GM18517 (cell line): Measurements from ENCODE around the gene CFAP119.
"Not testable (repeated sequence)": the region's sequence is repeated elsewhere in the genome, so short reads cannot be mapped to it uniquely, and the experiment has no call there.

Experiments
- ATAC-seq: cut with Tn5 transposase; IDR thresholded peaks from one replicate; pipeline ENCODE4 v1.9.1; 2021; ENCODE audit warnings: mild to moderate bottlenecking, moderate library complexity; ENCODE audit not compliant: unreplicated experiment

CFAP119 gene

DNA sequence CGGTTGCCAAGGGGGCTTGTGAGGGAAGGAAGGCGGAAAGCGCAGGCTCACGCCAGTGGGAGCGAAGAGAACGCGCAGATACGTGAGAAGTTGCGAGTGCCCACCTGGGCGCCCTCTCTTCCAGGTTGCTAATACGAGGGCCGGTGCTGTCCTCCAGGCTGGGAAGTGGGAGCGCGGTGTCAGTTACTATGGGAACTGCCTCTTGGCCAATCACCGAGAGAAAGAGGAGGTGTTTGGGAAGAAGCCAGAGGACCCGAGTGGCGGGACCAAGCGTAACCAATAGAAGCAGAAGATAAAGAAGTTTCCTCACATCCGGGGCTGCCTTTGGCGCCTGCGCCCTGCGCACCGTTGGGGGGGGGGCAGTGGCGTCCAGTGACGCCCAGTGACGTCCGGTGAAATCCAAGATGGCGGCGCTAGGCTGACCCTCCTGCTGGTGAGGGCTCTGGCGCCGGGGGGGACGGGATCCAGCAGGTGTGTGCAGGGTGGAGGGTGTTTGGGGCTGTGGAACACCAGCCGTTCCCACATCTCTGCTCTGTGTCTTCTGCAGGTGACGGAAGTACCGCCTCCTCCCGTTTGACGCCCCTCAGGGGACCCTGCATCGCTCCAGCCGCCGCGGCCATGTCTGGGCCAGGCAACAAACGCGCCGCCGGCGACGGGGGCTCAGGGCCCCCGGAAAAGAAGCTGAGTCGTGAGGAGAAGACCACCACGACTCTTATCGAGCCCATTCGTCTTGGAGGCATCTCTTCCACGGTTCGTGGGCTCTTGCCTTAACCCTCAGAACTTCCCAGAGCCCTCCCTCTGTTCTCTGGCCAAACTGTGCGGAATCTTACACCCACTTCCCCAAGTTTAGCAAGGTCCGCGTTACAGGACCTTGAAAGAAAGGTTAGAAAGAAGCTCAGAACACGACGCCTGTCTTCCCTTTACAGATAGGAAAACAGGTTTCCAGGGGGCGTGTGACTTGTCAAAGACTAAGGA, at the start of gene CFAP119, which contains the start of gene RNF40:
TSS of gene CFAP119 (minus strand) at position 135 of the 975 bp plus-strand sequence. CDS start 314 bp downstream, outside the sequence.
TSS of gene RNF40 (plus strand) at position 395 of the 975 bp plus-strand sequence. CDS start at position 619, 224 bp downstream.
- ATAC-seq, result peak; percentile 92

- ATAC-seq, result not testable (repeated sequence)
These were observed 47.8 kb upstream of the CFAP119 start for GRCh38 chr16:30809675-30810074.

DNA sequence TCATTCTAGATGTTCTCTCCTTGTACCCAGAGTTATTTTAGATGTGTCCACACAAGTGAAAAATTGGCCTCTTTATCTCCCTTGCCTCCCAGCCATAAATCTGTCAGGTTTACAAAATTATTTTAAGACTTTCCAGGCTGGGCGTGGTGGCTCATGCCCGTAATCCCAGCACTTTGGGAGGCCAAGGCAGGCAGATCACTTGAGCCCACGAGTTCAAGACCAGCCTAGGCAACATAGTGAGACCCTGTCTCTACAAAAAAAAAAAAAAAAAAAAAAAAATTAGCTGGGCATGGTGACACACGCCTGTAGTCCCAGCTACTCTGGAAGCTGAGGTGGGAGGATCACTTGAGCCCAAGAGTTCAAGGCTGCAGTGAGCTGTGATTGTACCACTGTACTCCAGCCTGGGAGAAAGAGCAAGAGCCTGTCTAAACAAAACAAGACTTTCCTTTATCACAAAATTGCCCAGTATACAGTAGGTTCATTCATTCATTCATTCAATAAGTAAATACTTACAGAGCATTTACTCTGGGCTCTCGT, 47.1 kb upstream of the CFAP119 start:
- ATAC-seq, result not testable (repeated sequence)

- ATAC-seq, result no peak
These were observed 46.3 kb upstream of the CFAP119 start for GRCh38 chr16:30808146-30808545.

DNA sequence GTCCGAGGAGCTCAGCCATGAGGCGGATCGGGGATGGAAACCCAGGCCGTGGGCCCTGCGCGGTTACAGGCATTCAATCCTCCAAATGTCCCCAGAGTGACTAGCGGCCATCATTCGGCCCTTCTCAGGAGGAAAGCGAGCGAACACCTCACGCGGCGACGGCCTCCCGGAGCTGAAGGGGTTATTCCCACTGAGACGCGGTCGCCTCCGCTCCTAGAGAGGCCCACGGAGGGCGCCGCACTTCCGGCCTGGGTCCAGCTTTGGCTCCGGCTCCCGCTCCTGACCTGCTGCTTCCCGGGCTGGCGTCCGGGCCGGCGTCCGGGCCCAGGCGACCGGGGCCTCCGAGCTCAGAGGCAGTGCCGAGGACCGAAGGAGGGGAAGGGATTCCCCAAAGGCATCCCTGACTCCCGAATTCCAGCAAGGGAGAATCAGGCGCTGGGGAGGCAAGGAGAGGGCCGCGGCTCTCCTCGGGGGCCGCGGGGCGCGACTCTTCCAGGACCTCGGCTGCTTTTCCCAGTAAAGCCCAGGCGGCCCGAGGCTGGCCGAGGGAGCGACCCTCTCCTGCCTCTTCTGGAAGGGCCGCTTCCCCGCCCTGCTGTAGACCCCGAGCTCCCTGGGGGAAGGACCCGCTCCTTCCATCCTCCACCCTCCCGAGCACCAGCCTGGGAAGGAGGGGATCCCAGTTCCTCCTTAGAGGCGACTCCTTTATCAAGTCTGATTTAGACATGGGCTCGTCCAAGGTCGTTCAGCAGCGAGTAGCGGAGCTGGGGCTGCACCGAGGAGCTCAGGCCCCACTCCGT, 43.7 kb upstream of the CFAP119 start:
- no peak for ATAC-seq

DNA sequence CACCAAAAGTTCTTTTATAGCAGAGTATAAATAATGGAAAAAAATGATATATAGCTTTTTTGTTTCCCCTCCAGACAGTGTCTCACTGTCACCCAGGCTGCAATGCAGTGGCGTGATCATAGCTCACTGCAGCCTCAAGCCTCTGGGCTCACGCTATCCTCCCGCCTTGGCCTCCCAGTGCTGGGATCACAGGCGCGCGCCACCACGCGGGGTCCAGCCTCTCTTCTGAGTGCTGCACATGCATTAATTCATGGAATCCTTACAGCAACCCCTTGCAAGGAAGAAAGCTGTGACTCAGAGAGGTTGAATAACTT, 43.2 kb upstream of the CFAP119 start:
- ATAC-seq, result no peak

DNA sequence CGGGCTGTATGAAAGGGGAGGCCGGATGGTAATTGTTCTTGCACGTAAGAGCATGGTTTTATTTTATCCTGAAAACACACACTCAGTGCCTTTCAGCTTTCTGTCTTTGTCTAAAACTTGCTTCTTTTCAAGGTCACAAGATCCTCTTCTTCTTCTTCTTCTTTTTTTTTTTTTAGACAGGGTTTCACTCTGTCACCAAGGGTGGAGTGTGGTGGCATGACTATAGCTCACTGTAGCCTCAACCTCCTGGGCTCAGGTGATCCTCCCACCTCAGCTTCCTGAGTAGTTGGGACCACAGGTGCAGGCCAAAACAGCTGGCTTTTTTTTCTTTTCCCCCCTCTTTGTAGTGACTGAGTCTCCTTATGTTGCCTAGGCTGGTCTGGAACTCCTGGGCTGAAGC, 41.1 kb upstream of the CFAP119 start:
- ATAC-seq, result no peak

DNA sequence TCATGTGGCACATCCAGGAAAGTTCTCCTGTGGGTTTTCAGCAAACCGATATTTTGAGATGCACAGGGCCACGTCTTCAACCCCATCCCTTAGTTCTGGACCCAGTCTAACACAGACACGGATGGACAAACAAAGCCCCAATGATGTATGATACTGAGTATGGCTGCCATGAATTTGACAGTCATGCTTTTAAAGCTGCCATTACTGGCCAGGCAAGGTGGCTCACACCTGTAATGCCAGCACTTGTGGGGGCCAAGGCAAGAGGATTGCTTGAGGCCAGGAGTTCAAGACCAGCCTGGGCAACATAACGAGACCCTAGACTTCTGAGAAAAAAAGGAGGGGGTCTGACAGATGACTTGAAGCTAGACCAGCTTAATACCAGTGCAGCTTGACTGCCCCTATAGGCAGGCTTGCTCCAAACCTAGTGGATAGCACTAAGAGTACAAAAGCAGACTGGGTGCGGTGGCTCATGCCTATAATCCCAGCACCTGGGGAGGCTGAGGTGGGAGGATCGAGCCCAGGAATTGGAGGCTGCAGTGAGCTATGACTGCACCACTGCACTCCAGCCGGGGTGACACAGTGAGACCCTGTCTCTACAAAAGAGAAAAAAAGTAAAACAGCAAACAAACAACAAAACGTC, 35.9 kb upstream of the CFAP119 start:
- ATAC-seq, result no peak

GRCh38 chr16:30794634-30795033, 32.8 kb upstream of the CFAP119 start:
- ATAC-seq, result no peak

DNA sequence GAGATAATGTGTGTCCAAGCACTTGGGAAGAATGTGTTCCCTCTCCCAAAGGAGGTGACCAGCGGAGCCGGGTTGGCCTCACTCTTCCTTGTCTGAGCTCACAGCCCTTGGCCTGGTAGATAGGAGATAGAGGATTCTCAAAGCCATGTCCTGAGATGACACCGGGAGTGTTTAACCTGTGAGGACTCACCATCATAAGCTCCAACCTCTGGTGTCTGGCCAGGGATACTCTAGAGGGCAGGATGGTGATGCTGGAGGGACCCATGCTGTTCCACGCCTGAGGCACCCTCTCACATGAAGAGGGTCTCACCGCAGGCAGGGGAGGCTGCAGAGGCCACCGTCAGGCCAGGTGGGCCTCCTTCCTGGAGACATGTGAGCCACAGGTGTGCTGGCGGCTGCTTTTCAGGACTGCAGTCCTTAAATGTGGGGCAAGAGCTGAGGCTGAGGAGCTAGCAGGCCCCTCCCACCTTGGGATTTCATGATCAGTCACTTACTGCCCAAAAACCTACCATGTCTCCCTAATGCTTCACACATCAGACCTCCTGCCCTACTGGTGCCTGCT, 31.7 kb upstream of the CFAP119 start:
- ATAC-seq, result no peak

DNA sequence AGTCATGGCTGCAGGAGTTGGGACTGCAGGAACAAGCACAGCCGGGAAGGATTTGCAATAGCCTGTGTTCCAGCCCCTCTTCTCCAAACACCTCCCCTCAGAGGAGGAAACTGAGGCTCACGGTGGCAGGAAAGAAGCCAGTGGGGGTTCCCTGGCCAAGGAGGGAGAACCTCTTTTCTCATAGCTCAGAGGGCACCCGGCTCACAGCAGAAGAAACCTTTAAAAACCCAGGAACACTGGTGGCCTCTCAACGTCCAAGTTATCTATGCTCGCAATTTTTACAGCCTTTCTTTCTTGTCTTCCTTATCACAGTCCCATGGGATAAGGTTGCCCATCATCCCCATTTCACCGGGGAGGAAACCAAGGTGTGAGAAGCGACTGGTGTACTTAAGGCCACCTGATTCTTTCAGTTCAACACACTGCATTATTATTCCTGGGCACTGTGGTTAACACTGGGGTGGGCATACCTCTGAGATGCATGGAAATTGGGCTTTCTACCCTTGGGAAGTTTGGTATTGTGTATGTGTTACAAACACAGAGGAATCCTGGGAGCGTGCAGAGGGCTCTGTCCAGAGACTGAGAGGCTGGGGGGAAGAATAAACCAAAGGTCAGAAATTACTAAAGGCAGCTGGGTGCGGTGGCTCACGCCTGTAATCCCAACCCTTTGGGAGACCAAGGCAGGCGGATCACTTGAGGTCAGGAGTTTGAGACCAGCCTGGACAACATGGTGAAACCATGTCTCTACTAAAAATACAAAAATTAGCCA, 25.9 kb upstream of the CFAP119 start:
- ATAC-seq, result no peak

DNA sequence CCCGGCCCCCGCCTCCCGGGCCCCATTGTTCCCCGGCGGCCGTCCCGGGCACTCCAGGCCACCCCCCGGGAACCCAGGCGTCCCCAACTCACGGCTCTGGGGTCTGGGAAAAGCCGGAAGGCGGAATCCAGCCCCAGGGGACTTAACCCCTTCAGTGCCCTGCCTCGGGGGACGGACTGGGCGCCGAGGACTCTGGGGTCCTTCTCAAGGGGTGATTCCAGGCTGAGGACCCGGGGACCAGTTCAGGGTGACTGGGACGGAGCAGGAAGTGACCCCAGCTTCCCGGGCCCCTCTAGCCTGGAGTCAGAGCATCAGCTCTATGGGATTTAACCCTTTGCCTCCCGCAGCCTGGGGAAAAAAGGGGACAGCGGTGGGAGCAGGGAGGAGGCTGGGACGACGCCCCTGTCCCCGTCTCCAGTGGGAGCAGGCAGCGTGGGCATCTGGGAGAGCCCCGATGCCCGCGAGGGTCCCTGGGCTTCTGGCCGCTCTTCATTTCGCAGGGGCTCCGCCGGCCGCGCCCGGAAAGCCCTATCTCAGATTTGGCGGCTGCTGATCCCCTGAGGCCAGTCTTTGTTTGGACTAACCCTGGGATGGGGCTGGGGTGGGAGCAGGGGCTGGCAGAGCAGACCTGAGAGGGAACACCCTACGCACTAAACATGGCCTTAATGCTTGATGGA, 25.2 kb upstream of the CFAP119 start, which contains the start of gene ZNF629:
TSS of gene ZNF629 (minus strand) at position 270 of the 677 bp plus-strand sequence. CDS start 2,723 bp downstream, outside the sequence.
- ATAC-seq, result no peak

DNA sequence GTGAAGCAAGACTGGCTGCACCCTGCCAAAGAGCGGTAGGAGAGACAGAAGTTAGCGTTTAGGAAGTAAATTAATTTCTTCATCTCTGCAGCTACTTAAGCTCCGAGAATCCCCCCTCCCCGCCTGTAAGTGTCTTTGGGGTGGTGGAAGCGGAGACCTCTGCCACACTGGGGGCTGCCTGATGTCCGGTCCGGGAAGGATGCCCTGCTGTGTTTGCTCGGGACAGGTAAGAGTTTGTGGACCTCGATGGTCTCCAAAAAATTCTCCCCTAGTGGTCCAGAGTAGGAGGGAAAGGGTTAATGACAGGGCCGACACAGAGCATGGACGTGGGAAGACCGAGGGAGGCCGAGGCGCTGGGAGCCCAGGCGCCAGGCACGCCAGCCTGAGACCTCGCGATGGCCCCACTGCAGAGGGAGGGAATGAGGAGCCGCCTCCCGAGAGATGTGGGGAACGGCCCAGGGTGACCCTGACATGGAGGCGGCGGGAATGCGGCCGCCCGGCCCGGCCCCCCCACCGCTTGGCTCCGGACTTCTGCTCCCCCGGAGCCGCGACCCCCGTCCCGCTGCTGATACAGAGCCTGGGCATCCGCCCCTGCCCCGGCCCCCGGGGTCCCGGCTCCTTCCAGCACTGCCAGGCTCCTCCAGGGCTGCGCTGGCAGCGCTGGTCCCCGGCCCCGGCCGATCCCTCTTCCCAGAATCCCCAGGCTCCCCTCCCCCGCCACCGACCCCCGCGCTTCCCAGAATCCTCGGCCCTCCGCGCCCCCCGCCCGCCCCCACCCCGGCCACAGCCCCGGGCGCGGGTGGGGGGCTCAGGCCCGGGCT, 24.5 kb upstream of the CFAP119 start:
- no peak for ATAC-seq

- ATAC-seq, result no peak
These were observed 23.6 kb upstream of the CFAP119 start for GRCh38 chr16:30785126-30786106.

DNA sequence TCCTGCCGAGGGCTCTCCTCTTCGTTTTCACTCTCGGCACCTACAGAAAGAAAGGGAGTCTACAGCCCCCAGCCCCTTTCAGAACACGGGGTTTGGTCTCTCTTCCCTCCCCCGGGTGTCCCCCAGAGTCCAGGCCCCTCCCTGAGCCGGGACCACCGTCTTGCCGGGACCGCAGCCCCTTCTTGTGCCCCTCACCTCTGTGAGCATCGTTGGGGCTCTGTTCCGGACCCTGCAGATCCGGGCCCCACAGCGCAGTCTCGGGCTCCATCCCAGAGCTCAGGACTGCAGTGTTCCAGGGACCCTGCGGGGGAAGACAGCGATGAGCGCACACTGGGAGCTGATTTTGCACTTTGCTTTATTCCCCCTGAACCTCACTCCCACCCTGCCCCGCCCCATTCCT, 22.4 kb upstream of the CFAP119 start:
- ATAC-seq, result no peak

GRCh38 chr16:30783280-30784109, 21.6 kb upstream of the CFAP119 start:
- ATAC-seq, result no peak
